Caco-2 (cell line): Measurements from ENCODE around the gene QSOX2. TPM values are rescaled to one million over a fixed set of nuclear protein-coding genes. Genes with fewer than 3 reads are reported as not detected.
A peak's percentile ranks its signal among the peaks of the same experiment; 100 is the strongest.

ENCODE experiments used
- BruUV-seq: library from RNA; stranded (reverse); fragments of 400-500 nt; replicated peaks from 2 replicates; lab custom pipeline; 2021; lab: Mats Ljungman, UMichigan
- CTCF ChIA-PET: fragments of 300-600 bp; sonication (Branson Sonifier 250); formaldehyde crosslinking; loops from one replicate; lab custom pipeline; 2022; ENCODE audit warnings: antibody characterized with exemption; lab: Charles Lee
- POLR2A ChIA-PET: fragments of 300-600 bp; sonication (Branson Sonifier 250); formaldehyde crosslinking; loops from one replicate; lab custom pipeline; 2022; ENCODE audit warnings: antibody characterized with exemption; lab: Charles Lee
- DNase-seq, 2 experiments: peaks; one replicate each; pipeline versions ENCODE4 v3.0.0 to v3.0.0-alpha.2; 2020 to 2022
- H3K27me3 ChIP-seq: replicated peaks from 2 replicates; pipeline ENCODE4 v1.6.0; 2011; ENCODE audit warnings: low read length; ENCODE audit not compliant: control insufficient read depth, insufficient read depth
- H3K36me3 ChIP-seq: 2 replicates; pipeline ENCODE4 v1.5.1; 2011; ENCODE audit warnings: low read length; ENCODE audit not compliant: control insufficient read depth, insufficient read depth
- H3K4me1 ChIP-seq: fragments of 250-450 bp; sonication (Bioruptor Pico); 2 replicates; pipeline ENCODE4 v1.5.1; 2020; ENCODE audit warnings: mild to moderate bottlenecking
- H3K4me3 ChIP-seq: 2 replicates; pipeline ENCODE4 v1.5.1; 2011; ENCODE audit warnings: low read depth, mild to moderate bottlenecking, control low read depth, low read length
- H3K9me3 ChIP-seq: fragments of 250-450 bp; sonication (Bioruptor Pico); 2 replicates; pipeline ENCODE4 v1.5.1; 2020; ENCODE audit warnings: mild to moderate bottlenecking, moderate library complexity
- H3K27ac Mint-ChIP-seq: one replicate; pipeline ENCODE4 v1.8.0; 2022; ENCODE audit warnings: mixed read lengths; ENCODE audit not compliant: unreplicated experiment
- H3K27me3 Mint-ChIP-seq: one replicate; pipeline ENCODE4 v1.8.0; 2022; ENCODE audit warnings: mixed read lengths; ENCODE audit not compliant: insufficient read depth, unreplicated experiment
- H3K36me3 Mint-ChIP-seq: one replicate; pipeline ENCODE4 v1.8.0; 2022; ENCODE audit warnings: mild to moderate bottlenecking, mixed read lengths; ENCODE audit not compliant: insufficient read depth, unreplicated experiment
- H3K4me1 Mint-ChIP-seq: one replicate; pipeline ENCODE4 v1.8.0; 2022; ENCODE audit warnings: low read depth, mixed read lengths; ENCODE audit not compliant: unreplicated experiment
- H3K4me3 Mint-ChIP-seq: one replicate; pipeline ENCODE4 v1.8.0; 2022; ENCODE audit warnings: mild to moderate bottlenecking, moderate library complexity, mixed read lengths; ENCODE audit not compliant: unreplicated experiment
- H3K9me3 Mint-ChIP-seq: one replicate; pipeline ENCODE4 v1.8.0; 2022; ENCODE audit warnings: mixed read lengths; ENCODE audit not compliant: unreplicated experiment
- CTCF ChIP-seq, 2 experiments: fragments of 200-600 bp in 1 of 2; IDR thresholded peaks; 1 replicate in 1 of 2; 2 replicates in 1 of 2; pipeline versions ENCODE4 v1.5.1 to v1.8.0; 2011 to 2022; ENCODE audit warnings: antibody characterized with exemption in 1 of 2, control low read depth in 1 of 2, inconsistent platforms in 1 of 2, low read depth in 1 of 2, low read length in 1 of 2, mild to moderate bottlenecking in 1 of 2, moderate library complexity in 1 of 2; ENCODE audit not compliant: insufficient read depth in 1 of 2, severe bottlenecking in 1 of 2, unreplicated experiment in 1 of 2
- intact Hi-C: fragments of 100-400 bp; cut with micrococcal nuclease; formaldehyde crosslinking; loops from one replicate; pipeline ENCODE4 v1.10.0; 2022; ENCODE audit not compliant: unreplicated experiment
- total RNA-seq: library from RNA; stranded (reverse); gene quantifications from 2 replicates; pipeline ENCODE4 v1.2.3, GENCODE V29; 2022

The QSOX2 gene
- total RNA-seq, 1 experiment from 2014 or later, result 29.6 TPM

GRCh38 chr9:136199391-136200288, 46.0 kb downstream of the QSOX2 start:
- Histone ChIP-seq H3K36me3 (no peaks in the 10 kb centered on the region), H3K4me3 (no peak overlapping the region), H3K9me3 (no peaks in the 10 kb centered on the region), H3K4me1 (peaks cover 17% of the 10 kb centered on the region), H3K27me3 (no peaks in the 10 kb centered on the region)
- peaks cover 10% of the 10 kb centered on the region for H3K36me3 Mint-ChIP-seq
- POLR2A ChIA-PET, result no interaction called here
- peaks cover 10% of the 10 kb centered on the region for H3K4me1 Mint-ChIP-seq
- DNase-seq, result no peak
- intact Hi-C loops, result no loop called here
- H3K9me3 Mint-ChIP-seq, result no peaks in the 10 kb centered on the region
- no peaks in the 10 kb centered on the region for H3K27me3 Mint-ChIP-seq
- H3K27ac Mint-ChIP-seq, result no peak overlapping the region
- TF ChIP-seq CTCF (IDR thresholded peaks at IDR 0.05; ENCODE audit: insufficient read depth in 1 of 2, low read depth in 1 of 2, low read length in 1 of 2, severe bottlenecking in 1 of 2, unreplicated experiment in 1 of 2), result no peak
- no peak overlapping the region for H3K4me3 Mint-ChIP-seq
- no TSS peak for BruUV-seq
- CTCF ChIA-PET, result no interaction called here

DNA sequence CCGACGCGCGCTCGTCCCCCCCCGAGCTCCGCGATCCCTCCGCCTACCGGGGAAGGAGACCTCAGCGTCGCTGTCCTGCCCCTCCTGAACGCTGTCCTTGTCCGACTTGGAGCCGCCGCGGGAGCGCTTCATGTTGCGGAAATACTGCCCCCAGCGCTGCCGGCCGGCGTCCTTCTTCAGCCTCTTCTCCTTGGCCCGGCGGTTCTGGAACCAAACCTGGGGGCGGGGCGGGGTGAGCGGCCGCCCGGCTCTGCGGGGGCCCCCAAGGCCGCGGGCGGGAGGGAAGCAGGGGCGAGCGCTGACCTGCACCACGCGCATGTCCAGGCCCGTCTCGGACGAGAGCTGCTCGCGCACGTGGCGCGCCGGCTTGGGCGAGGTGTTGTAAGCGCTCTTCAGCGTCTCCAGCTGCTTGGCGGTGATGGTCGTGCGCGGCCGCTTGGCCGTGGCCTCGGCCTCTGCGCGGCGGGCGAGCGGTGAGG, 47.0 kb downstream of the QSOX2 start:
- Histone ChIP-seq H3K27me3 (no peaks in the 10 kb centered on the region), H3K4me3 (peak overlapping the region; percentile 21), H3K4me1 (peaks cover 17% of the 10 kb centered on the region), H3K36me3 (no peaks in the 10 kb centered on the region), H3K9me3 (no peaks in the 10 kb centered on the region)
- peaks cover 10% of the 10 kb centered on the region for H3K4me1 Mint-ChIP-seq
- ChIA-PET POLR2A (no interaction called here), CTCF (no interaction called here)
- no TSS peak for BruUV-seq
- intact Hi-C loops, result no loop called here
- peaks cover under 1% of the 10 kb centered on the region for H3K36me3 Mint-ChIP-seq
- H3K4me3 Mint-ChIP-seq, result peak overlapping the region; percentile 59
- peak in 1 of 2 experiments; percentile 43 for DNase-seq
- H3K27me3 Mint-ChIP-seq, result no peaks in the 10 kb centered on the region
- no peak overlapping the region for H3K27ac Mint-ChIP-seq
- H3K9me3 Mint-ChIP-seq, result no peaks in the 10 kb centered on the region
- TF ChIP-seq CTCF (IDR thresholded peaks at IDR 0.05; ENCODE audit: insufficient read depth in 1 of 2, low read depth in 1 of 2, low read length in 1 of 2, severe bottlenecking in 1 of 2, unreplicated experiment in 1 of 2), result no peak

DNA sequence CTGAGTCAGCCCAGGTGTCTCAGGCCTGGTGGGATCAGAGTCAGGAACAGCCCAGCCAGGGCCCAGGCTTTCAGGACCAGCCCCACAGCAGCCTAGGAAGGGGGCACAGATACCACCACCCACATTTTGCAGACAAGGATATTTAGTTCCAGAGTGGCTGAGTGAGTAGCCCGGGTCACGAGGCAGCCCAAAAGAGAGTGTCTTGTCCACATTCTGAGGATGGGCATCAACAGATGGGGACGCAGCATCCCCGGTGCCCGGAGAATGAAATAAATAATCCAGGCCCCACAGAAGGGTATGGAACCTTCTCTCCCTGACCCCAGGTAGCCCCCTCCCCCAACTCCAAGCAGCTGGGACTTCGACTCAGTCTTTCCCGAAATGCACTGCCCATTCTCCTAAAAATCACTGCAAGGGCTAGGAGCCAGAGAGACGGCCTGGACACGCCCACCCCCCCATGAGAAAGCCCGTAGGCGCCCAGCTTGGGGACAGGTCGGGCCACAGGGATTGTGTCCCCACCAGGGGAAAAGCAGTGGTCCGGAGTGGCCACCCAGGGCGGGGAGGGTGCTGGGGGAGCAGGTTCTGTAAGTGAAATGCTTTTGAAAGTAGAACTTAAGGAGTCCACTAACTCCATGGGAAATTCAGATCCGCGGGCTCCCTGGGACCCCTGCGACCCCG, 47.5 kb downstream of the QSOX2 start:
- no peaks in the 10 kb centered on the region for H3K27me3 Mint-ChIP-seq
- Histone ChIP-seq H3K36me3 (no peaks in the 10 kb centered on the region), H3K9me3 (no peaks in the 10 kb centered on the region), H3K4me3 (peak overlapping the region; percentile 21), H3K4me1 (peaks cover 17% of the 10 kb centered on the region), H3K27me3 (no peaks in the 10 kb centered on the region)
- no peak overlapping the region for H3K27ac Mint-ChIP-seq
- DNase-seq, result no peak
- no peaks in the 10 kb centered on the region for H3K9me3 Mint-ChIP-seq
- ChIA-PET POLR2A (no interaction called here), CTCF (no interaction called here)
- no peak for TF ChIP-seq CTCF (IDR thresholded peaks at IDR 0.05; ENCODE audit: insufficient read depth in 1 of 2, low read depth in 1 of 2, low read length in 1 of 2, severe bottlenecking in 1 of 2, unreplicated experiment in 1 of 2)
- H3K4me1 Mint-ChIP-seq, result peaks cover 10% of the 10 kb centered on the region
- no TSS peak for BruUV-seq
- H3K36me3 Mint-ChIP-seq, result no peaks in the 10 kb centered on the region
- H3K4me3 Mint-ChIP-seq, result peak overlapping the region; percentile 59
- intact Hi-C loops, result no loop called here
